Activated CD8-positive, alpha-beta memory T cell treated with anti-CD3 and anti-CD28 coated beads for 36 hours (primary cell): Measurements from ENCODE around the gene UPK3BL2. TPM values are rescaled to one million over a fixed set of nuclear protein-coding genes. Genes with fewer than 3 reads are reported as not detected.
"Not testable (repeated sequence)": the region's sequence is repeated elsewhere in the genome, so short reads cannot be mapped to it uniquely, and the experiment has no call there.

ENCODE experiments used
- CTCF ChIA-PET: fragments of 350-600 bp; sonication (Branson Sonifier 250); formaldehyde crosslinking; loops from one replicate; lab custom pipeline; 2021; ENCODE audit warnings: antibody characterized with exemption; lab: Charles Lee
- POLR2A ChIA-PET: fragments of 350-600 bp; sonication (Branson Sonifier 250); formaldehyde crosslinking; loops from one replicate; lab custom pipeline; 2021; ENCODE audit warnings: antibody characterized with exemption; lab: Charles Lee
- total RNA-seq, 2 experiments: library from RNA; stranded (reverse); gene quantifications; one replicate each; pipeline ENCODE4 v1.2.3, GENCODE V29; 2021

UPK3BL2 gene
- total RNA-seq, 2 experiments from 2014 or later, result 6.7 to 8.1 TPM

DNA sequence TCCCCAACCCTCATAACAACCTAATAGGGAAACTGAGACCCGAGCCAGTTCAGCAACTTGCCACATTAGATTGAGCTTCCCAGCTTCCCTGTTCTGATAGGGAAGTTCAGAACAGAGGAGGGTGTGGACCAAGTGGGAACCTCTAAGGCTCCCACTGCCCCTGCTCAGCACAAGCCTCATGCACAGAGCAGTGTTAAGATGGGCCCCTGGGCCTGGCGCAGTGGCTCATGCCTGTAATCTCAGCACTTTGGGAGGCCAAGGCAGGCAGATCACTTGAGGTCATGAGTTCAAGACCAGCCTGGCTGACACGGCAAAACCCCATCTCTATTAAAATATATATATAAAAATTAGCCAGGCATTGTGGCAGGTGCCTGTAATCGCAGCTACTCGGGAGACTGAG is 46.2 kb downstream of the UPK3BL2 start:
- CTCF ChIA-PET, POLR2A ChIA-PET: not testable (repeated sequence)

DNA sequence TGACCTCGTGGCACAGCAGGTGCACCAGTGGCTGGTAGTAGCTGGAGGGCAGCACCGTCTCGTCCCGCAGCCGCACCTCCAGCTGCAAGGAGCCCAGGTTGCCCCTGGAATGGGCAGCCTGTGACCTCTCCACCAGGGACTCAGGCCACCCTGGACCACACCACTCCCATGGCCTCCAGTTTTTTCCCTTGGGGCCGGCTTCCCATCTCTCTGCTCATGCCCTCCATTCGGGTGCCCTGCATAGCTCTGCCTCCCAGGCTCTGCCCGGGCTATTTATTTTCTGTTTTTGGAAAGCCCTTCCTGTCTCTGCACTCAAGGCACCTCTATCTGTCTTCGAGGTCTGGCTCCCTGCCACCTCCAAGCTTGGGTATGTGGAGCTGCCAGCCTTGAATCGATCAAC is 46.6 kb downstream of the UPK3BL2 start:
- CTCF ChIA-PET, POLR2A ChIA-PET: not testable (repeated sequence)

DNA sequence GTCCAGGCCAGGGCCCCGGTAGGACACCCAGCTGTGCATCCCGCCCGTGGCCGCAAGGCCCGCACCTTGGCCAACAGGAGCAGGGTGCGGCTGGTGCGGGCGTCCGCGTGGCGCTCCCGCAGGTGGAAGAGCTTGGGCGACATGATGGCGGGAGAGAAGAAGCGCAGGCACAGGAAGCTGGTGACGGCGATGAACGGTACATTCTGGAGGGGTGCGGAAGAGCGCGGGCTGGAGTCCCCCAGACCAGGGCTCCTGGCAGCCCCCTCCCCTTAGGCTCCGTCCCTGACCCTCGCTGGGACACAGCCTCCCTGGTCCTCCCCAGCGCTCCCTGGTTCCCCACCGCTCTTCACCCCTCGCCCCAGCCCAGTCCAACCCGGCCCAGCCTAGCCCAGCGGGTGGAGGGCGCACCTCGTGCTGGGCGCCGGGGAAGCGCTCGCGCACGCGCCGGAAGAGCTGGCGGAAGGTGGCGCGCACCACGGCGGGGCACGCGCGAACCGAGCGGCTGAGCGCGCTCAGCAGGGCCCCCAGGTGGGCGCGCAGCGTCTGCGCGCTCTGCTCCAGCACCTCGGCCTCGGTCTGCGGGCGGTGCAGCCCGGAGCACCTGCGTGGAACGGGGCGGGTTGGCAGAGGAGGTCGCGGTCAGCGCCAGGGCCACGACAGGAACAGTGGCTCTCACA is 48.9 kb downstream of the UPK3BL2 start:
- CTCF ChIA-PET, POLR2A ChIA-PET: not testable (repeated sequence)

DNA sequence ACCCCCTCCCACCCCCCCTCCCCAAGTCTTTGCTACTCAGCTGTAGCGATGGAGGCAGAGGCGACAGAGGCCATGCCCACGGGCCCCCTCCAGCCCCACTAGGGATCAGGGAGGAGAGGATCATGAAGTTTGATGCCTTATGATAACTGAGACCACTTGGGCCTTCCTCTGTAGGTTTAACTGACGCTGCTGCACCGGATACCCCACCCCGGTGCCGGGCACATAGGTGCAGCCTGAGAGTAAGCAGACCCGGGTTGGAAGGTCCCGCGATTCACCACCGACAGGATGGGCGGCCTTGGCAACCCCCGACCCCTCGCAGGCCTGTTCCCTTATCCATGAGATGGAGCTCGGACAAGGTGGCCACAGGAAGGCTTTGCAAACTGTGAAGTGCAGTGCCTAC is 49.5 kb downstream of the UPK3BL2 start:
- CTCF ChIA-PET, POLR2A ChIA-PET: not testable (repeated sequence)

DNA sequence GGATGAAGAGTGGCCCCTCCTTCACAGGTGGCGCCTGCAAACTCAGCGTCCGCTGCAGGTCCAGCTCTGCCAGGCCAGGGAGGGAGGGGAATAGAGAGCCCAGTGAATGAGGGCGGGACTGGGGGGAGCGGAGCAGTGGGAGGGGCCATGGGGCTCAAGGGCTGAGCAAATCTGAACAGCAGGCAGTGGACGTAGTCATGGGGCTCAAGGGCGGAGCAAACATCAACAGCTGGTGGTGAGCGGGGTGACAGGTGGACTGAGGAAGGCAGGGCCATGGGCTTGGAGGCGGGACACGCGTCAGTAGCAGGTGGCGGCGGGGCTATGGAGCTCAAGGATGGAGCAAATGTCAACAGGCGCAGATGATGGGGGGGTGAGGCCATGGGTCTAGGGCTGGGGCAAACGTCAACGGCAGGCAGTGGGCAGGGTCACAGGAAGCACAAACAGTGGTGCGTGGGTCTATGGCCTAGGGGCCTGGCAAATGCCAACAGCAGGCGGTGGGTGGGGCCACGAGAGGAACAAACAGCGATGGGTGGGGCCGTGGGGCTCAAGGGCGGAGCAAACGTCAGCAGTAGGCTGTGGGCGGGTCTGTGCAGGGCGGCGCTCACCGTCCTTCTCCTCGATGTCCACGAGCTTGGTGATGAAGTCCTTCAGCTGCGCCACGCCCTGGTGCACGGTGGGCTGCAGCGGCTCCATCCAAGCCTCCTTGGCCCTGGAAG is 50.1 kb downstream of the UPK3BL2 start:
- CTCF ChIA-PET, POLR2A ChIA-PET: not testable (repeated sequence)

DNA sequence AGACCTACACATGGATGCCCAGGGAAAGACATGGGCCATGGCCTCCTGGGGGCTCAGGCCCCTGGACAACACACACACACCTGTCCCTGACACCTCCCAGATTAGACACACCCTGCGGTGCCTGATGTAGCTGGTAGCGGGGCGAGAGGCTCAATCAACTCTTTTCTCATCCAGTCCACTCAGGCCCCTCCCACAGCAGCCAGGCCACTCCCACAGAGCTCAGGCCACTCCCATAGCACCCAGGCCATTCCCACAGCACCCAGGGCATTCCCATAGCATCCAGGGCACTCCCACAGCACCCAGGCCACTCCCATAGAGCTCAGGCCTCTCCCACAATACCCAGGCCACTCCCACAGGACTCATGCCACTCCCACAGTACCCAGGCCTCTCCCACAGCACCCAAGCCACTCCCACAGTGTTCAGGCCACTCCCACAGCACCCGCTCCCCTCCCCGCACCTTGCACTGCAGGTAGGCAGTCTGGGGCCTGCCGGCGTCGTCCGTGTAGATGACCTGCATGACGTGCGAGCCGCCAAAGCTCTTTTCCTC is 52.9 kb downstream of the UPK3BL2 start:
- POLR2A ChIA-PET, CTCF ChIA-PET: not testable (repeated sequence)

Other genes starting within 250 kb of the UPK3BL2 start
- gene SPDYE6, start 187.3 kb downstream of the UPK3BL2 start, total RNA-seq, result not detected
- gene PRKRIP1, start 147.3 kb downstream of the UPK3BL2 start, total RNA-seq, result 10 to 100 TPM; 23.8 to 25.5 TPM
- 10 to 100 TPM; 56.4 to 57.5 TPM for gene ORAI2, start 110.1 kb downstream of the UPK3BL2 start, total RNA-seq
- 10 to 100 TPM; 10.8 to 10.9 TPM for gene ALKBH4, start 78.8 kb downstream of the UPK3BL2 start, total RNA-seq
- 10 to 100 TPM; 25.1 to 25.9 TPM for gene LRWD1, start 78.7 kb downstream of the UPK3BL2 start, total RNA-seq
- gene POLR2J, start 64.8 kb downstream of the UPK3BL2 start, total RNA-seq, result 10 to 100 TPM; 71.2 to 72.9 TPM
- 10 to 100 TPM; 23.7 to 23.9 TPM for gene RASA4B, start 25.9 kb downstream of the UPK3BL2 start, total RNA-seq
- under 1 TPM in 1 of 2 experiments, not detected in 1; 0.23 TPM for gene SPDYE2, start 7.5 kb upstream of the UPK3BL2 start, total RNA-seq
- 10 to 100 TPM; 27.2 to 29.1 TPM for gene POLR2J3, start 28.9 kb upstream of the UPK3BL2 start, total RNA-seq
- 10 to 100 TPM; 41.6 to 42.4 TPM for gene RASA4, start 73.1 kb upstream of the UPK3BL2 start, total RNA-seq
- gene UPK3BL1, start 99.1 kb upstream of the UPK3BL2 start, total RNA-seq, result 10 to 100 TPM; 13.2 to 20.8 TPM
- not detected for gene SPDYE2B, start 106.6 kb upstream of the UPK3BL2 start, total RNA-seq
- gene POLR2J2, start 128.0 kb upstream of the UPK3BL2 start, total RNA-seq, result 1 to 10 TPM; 8.6 to 9.7 TPM
- 10 to 100 TPM in 1 of 2 experiments, 1 to 10 TPM in 1; 9.1 to 10.2 TPM for gene FAM185A, start 205.3 kb upstream of the UPK3BL2 start, total RNA-seq